MM.1S (cell line): ENCODE data around the gene TRHDE.

Experiments used
- DNase-seq: peaks from one replicate; pipeline ENCODE4 v3.0.0-alpha.2; 2015
- H2AFZ ChIP-seq: fragments of 300-600 bp; sonication (generic); 2 replicates; pipeline ENCODE4 v1.6.0; 2016; ENCODE audit warnings: antibody characterized with exemption, low read length
- H3F3A ChIP-seq: fragments of 300-600 bp; sonication (generic); 2 replicates; pipeline ENCODE4 v1.6.1; 2016; ENCODE audit warnings: mild to moderate bottlenecking, antibody characterized with exemption, low read length, moderate library complexity, mixed read lengths; ENCODE audit not compliant: insufficient read depth
- H3K27ac ChIP-seq: fragments of 300-600 bp; sonication (generic); 2 replicates; pipeline ENCODE4 v1.5.1; 2016; ENCODE audit warnings: mild to moderate bottlenecking, low read length
- H3K27me3 ChIP-seq: fragments of 300-600 bp; sonication (generic); replicated peaks from 2 replicates; pipeline ENCODE4 v1.6.0; 2016; ENCODE audit warnings: low read length; ENCODE audit not compliant: insufficient read depth
- H3K36me3 ChIP-seq: fragments of 300-600 bp; sonication (generic); replicated peaks from 2 replicates; pipeline ENCODE4 v1.6.1; 2016; ENCODE audit warnings: mild to moderate bottlenecking, low read length, mixed read lengths; ENCODE audit not compliant: insufficient read depth
- H3K4me1 ChIP-seq: fragments of 300-600 bp; sonication (generic); 2 replicates; pipeline ENCODE4 v1.6.1; 2016; ENCODE audit warnings: low read length, mixed read lengths
- H3K4me2 ChIP-seq: fragments of 300-600 bp; sonication (generic); 2 replicates; pipeline ENCODE4 v1.6.0; 2016; ENCODE audit warnings: low read depth, low read length
- H3K4me3 ChIP-seq: fragments of 300-600 bp; sonication (generic); 2 replicates; pipeline ENCODE4 v1.5.1; 2016; ENCODE audit warnings: low read length, mixed read lengths
- H3K79me2 ChIP-seq: fragments of 300-600 bp; sonication (generic); 2 replicates; pipeline ENCODE4 v1.6.1; 2016; ENCODE audit warnings: mixed run types, low read length, mixed read lengths
- H3K9ac ChIP-seq: fragments of 300-600 bp; sonication (generic); 2 replicates; pipeline ENCODE4 v1.6.1; 2016; ENCODE audit warnings: low read length, mixed read lengths
- H3K9me2 ChIP-seq: fragments of 300-600 bp; sonication (generic); replicated peaks from 2 replicates; pipeline ENCODE4 v1.6.1; 2016; ENCODE audit warnings: mild to moderate bottlenecking, low read length, mixed read lengths; ENCODE audit not compliant: insufficient read depth
- H3K9me3 ChIP-seq: fragments of 300-600 bp; sonication (generic); replicated peaks from 2 replicates; pipeline ENCODE4 v1.6.1; 2016; ENCODE audit warnings: mild to moderate bottlenecking, low read length, mixed read lengths; ENCODE audit not compliant: insufficient read depth
- H4K20me1 ChIP-seq: fragments of 300-600 bp; sonication (generic); 2 replicates; pipeline ENCODE4 v1.6.1; 2016; ENCODE audit warnings: mild to moderate bottlenecking, low read length, moderate library complexity, mixed read lengths; ENCODE audit not compliant: insufficient read depth
- CTCF ChIP-seq: fragments of 300-600 bp; sonication (generic); IDR thresholded peaks from 2 replicates; pipeline ENCODE4 v1.5.1; 2016; ENCODE audit warnings: antibody characterized with exemption, low read length, mixed read lengths
- EZH2 ChIP-seq: fragments of 300-600 bp; sonication (generic); optimal IDR thresholded peaks from 2 replicates; pipeline ENCODE3; 2017; ENCODE audit warnings: low read depth, mild to moderate bottlenecking, antibody characterized with exemption, low read length, mixed read lengths
- EZH2phosphoT487 ChIP-seq: fragments of 300-600 bp; sonication (generic); IDR thresholded peaks from 2 replicates; pipeline ENCODE4 v1.6.1; 2018; ENCODE audit warnings: antibody characterized with exemption, low read length

TRHDE gene

GRCh38 chr12:72442217-72442616, 170.0 kb downstream of the TRHDE start:
- H3K36me3 ChIP-seq: no peaks in the 10 kb centered on the region
- DNase-seq: no peak

GRCh38 chr12:72444125-72444524, 172.0 kb downstream of the TRHDE start:
- no peaks in the 10 kb centered on the region for H3K79me2 ChIP-seq
- no peak overlapping the region for H2AFZ ChIP-seq
- no peaks in the 10 kb centered on the region for H3K36me3 ChIP-seq
- TF ChIP-seq CTCF: no peak
- TF ChIP-seq EZH2: no peak
- TF ChIP-seq EZH2phosphoT487: no peak
- no peak overlapping the region for H3K4me2 ChIP-seq
- no peak overlapping the region for H3K4me3 ChIP-seq
- H3K27me3 ChIP-seq: no peaks in the 10 kb centered on the region
- no peaks in the 10 kb centered on the region for H3F3A ChIP-seq
- H3K27ac ChIP-seq: no peak overlapping the region
- no peaks in the 10 kb centered on the region for H3K9me2 ChIP-seq
- H3K9me3 ChIP-seq: no peaks in the 10 kb centered on the region
- no peak overlapping the region for H3K9ac ChIP-seq
- no peaks in the 10 kb centered on the region for H4K20me1 ChIP-seq
- DNase-seq: no peak
- no peaks in the 10 kb centered on the region for H3K4me1 ChIP-seq

More at GRCh38 chr12:72442217-72442616, 170.0 kb downstream of the TRHDE start:
- H3F3A ChIP-seq: no peaks in the 10 kb centered on the region
- no peak overlapping the region for H3K4me2 ChIP-seq
- no peak for TF ChIP-seq CTCF
- TF ChIP-seq EZH2phosphoT487: no peak
- no peak for TF ChIP-seq EZH2
- H3K4me1 ChIP-seq: no peaks in the 10 kb centered on the region
- no peak overlapping the region for H3K27ac ChIP-seq
- H3K4me3 ChIP-seq: no peak overlapping the region
- H2AFZ ChIP-seq: no peak overlapping the region
- no peaks in the 10 kb centered on the region for H4K20me1 ChIP-seq
- H3K27me3 ChIP-seq: no peaks in the 10 kb centered on the region
- no peak overlapping the region for H3K9ac ChIP-seq
- H3K9me3 ChIP-seq: no peaks in the 10 kb centered on the region
- H3K79me2 ChIP-seq: no peaks in the 10 kb centered on the region
- no peaks in the 10 kb centered on the region for H3K9me2 ChIP-seq

- Histone ChIP-seq H3F3A (no peaks in the 10 kb centered on the region), H3K9ac (no peak overlapping the region), H3K27ac (no peak overlapping the region), H3K4me1 (no peaks in the 10 kb centered on the region), H3K9me2 (no peaks in the 10 kb centered on the region), H3K27me3 (no peaks in the 10 kb centered on the region), H3K4me2 (no peak overlapping the region), H3K36me3 (no peaks in the 10 kb centered on the region), H3K79me2 (no peaks in the 10 kb centered on the region), H3K9me3 (no peaks in the 10 kb centered on the region), H4K20me1 (no peaks in the 10 kb centered on the region), H3K4me3 (no peak overlapping the region), H2AFZ (no peak overlapping the region)
- no peak for DNase-seq
- no peak for TF ChIP-seq CTCF
- TF ChIP-seq EZH2phosphoT487: no peak
Measured at GRCh38 chr12:72444566-72444965, 172.4 kb downstream of the TRHDE start.

GRCh38 chr12:72448089-72448488, 175.9 kb downstream of the TRHDE start:
- TF ChIP-seq EZH2phosphoT487 (no peak), EZH2 (no peak), CTCF (no peak)
- H3K36me3 ChIP-seq: no peaks in the 10 kb centered on the region
- no peak overlapping the region for H3K4me3 ChIP-seq
- H3K27me3 ChIP-seq: no peaks in the 10 kb centered on the region
- no peaks in the 10 kb centered on the region for H4K20me1 ChIP-seq
- no peak overlapping the region for H3K9ac ChIP-seq
- no peak for DNase-seq
- no peaks in the 10 kb centered on the region for H3K9me3 ChIP-seq
- no peak overlapping the region for H2AFZ ChIP-seq
- no peaks in the 10 kb centered on the region for H3K79me2 ChIP-seq
- H3F3A ChIP-seq: no peaks in the 10 kb centered on the region
- no peaks in the 10 kb centered on the region for H3K4me1 ChIP-seq
- no peaks in the 10 kb centered on the region for H3K9me2 ChIP-seq
- H3K4me2 ChIP-seq: no peak overlapping the region
- no peak overlapping the region for H3K27ac ChIP-seq
